IPS-NIHi7 (cell line): ENCODE results near the gene ZSWIM5.
"Not testable (repeated sequence)": the region's sequence is repeated elsewhere in the genome, so short reads cannot be mapped to it uniquely, and the experiment has no call there.

ENCODE experiments used
- DNase-seq: peaks from one replicate; pipeline ENCODE4 v3.0.0; 2012; ENCODE audit warnings: mixed read lengths; ENCODE audit errors: extremely low spot score

The ZSWIM5 gene

DNA sequence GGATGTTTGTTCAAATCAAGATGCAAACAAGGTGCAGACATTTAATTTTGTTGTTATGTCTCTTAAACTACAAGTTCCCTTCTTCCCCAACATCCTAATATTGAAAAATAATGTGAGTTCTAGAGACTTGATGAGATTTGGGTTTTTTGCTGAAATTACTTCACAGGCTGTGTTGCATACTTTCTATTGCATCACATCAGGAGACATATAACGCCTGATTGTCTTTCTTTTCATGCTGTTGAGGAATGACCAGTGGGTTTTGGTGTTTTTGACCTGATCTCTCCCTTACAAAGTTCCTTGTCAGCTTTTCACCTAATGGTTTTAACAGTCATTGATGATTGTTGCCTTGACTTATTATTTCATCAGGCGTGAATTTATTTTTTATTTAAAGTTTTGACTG, 111.0 kb downstream of the ZSWIM5 start:
- no peak for DNase-seq

DNA sequence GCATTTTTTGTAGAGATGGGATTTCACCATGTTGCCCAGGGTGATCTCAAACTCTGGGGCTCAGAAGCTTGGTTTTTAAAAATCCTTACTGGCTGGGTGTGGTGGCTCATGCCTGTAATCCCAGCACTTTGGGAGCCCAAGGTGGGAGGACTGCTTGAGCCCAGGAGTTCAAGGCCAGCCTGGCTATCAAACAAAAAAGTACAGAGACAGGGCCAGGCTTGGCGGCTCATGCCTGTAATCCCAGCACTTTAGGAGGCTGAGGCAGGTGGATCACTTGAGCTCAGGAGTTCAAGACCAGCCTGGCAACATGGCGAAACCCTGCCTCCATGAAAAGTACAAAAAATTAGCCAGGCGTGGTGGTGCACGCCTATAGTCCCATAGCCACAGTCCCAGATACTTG, 112.0 kb downstream of the ZSWIM5 start:
- DNase-seq: not testable (repeated sequence)

DNA sequence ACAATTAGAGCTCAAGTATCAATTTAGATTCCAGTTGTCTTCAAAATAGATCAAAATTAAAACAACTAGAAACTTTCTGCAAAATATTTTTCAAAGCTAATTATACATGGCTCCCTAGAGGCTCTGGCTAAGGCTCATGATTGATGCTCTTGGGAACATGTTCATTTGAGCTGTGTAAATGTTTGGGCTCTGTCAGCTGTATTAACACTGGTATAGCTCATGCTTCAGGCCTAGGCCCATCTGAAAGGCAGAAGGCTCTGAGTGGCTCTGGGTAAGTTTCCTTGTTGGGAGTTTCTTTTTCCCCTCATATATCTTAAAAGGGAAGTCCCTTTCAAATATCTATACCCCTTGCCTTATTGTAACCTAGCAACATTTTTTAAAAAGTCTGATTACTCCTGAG, 113.1 kb downstream of the ZSWIM5 start:
- no peak for DNase-seq

DNA sequence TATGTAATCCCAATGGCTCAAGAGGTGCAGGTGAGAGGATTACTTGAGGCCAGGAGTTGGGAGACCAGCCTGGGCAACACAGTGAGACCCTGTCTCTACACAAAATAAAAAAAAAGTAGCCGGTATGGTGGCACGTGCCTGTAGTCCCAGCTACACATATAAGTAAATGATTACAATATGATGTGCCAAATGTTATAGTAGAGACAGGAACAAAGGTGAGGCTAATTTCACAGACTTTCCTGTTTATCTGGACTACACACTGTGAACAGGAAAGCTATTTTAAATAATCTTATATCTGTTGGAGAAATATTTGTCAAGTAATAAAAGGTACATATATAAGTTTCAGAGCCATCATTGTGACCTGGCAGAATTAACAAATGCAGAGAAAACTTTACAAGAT, 116.7 kb downstream of the ZSWIM5 start:
- no peak for DNase-seq

DNA sequence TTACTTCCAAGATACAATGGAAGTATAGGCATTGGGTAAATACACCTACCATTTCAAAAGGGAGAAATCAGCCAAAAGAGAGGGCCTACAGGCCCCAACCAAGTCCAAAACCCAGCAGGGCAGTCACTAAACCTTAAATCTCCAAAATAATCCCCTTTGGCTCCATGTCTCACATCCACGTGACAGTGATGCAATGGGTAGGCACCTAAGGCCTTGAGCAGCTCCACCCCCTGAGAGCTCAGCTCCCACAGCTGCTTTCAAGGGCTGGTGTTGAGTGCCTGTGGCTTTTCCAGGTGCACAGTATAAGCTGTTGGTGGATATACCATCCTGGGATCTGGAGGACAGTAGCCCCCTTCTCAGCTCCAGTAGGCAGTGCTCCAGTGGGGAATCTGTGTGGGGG, 121.8 kb downstream of the ZSWIM5 start:
- no peak for DNase-seq

DNA sequence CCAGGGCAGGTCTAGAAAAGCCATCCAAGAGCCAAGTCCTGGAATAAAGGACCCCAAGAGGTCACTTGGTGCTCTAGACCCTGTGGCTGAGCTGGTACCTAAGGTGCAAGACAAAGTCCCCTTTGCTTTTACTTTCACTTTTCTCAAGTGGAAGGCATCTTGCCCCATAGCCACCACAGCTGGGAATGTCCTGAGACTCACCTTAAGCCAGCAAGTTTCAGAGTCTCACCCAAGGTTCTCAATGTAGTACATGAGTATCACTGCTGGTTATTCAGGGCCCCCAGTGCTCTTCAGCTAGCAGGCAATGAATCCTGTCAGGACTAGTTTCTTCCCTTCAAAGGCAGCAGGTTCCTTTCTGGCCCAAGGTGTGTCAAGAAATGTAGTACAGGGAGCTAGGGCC, 126.9 kb downstream of the ZSWIM5 start:
- DNase-seq: no peak

DNA sequence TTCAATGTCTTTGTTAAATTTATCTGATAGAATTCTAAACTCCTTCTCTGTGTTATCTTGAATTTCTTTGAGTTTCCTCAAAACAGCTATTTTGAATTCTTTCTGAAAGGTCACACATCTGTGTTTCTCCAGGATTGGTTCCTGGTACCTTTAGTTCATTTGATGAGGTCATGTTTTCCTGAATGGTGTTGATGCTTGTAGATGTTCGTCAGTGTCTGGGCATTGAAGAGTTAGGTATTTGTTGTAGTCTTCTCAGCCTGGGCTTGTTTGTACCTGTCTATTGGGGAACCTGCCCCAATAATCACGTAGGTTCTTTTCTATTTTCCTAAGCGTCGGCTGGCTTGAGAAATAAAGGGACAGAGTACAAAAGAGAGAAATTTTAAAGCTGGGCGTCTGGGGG, 129.4 kb downstream of the ZSWIM5 start:
- DNase-seq: not testable (repeated sequence)

DNA sequence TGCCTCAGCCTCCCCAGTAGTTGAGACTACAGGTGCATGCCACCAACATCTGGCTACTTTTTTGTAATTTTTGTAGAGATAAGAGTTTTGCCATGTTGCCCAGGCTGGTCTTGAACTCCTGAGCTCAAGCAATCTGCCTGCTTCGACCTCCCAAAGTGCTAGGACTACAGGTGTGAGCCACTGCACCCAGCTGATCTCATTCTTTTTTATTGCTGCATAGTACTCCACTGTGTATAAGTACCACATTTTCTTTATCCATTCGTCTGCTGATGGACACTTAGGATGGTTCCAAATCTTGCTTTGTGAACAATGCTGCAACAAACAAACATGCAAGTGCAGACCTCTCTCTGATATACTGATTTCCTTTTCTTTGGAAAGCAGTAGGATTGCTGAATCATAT, 134.8 kb downstream of the ZSWIM5 start:
- no peak for DNase-seq

DNA sequence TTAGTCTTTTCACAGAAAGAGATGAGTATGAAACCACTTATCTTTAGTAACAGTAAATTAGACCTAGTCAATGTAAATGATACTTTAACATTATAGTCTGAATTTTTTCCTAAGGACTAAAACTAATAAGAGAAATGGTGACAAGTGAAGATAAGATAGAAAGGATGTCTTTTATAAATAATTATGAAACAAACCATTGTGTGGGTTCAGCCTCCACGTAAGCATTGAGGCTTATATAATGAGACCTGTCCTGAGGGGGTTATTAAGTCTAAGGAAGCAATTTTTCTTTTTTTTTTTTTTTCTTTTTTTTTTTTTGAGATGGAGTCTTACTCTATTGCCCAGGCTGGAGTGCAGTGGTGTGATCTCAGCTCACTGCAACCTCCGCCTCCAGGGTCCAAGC, 138.6 kb downstream of the ZSWIM5 start:
- no peak for DNase-seq

DNA sequence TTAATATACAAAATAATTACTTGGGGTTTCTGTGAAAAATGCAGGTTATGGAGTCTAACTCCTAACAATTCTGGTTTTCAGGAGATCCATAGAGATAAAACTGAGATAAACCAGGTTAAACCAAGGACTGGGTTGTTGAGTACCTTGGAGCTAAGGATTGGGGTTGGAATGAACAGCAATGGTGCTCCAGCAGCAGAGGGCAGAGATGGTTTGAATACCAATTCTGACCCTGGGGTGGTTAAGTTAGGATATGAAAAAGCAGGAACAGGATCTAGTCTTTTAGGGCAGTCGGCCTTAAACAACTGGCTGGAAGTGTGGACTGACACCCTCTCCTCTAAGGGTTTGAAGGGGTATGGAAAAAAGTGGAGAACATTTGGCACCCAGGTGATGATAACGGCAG, 141.3 kb downstream of the ZSWIM5 start:
- no peak for DNase-seq

DNA sequence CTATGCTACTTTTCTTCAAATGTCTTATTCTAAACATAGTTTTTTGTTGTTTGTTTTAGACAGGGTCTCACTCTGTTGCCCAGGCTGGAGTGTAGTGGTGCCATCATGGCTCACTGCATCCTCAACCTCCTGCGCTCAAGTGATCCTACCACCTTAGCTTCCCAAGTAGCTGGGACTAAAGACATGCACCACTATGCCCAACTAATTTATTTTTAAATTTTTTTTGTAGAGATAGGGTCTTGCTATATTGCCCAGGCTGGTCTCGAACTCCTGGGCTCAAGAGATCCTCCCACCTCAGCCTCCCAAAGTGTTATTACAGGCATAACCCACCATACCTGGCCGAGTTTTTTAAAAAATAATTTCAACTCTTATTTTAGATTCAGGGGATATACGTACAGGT, 143.9 kb downstream of the ZSWIM5 start:
- DNase-seq: not testable (repeated sequence)

DNA sequence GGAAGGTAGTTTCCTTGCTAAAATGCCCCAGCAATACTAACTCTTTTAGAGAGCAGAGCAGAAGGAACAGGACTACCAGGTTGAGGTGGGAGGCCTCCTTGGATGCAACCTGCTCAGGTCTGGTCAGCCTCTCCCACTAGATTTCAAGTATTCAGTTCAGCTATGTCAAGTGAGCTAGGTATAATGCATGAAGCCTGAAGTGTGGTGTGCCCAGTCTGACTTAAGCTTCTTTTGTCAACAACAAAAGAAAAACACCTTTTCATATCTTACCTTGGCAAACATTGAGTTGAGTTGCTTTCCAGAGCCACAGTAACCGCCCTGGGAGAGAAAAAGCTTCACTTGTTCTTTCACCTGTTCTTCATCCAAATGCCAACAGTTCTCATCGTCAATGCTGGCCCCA, 146.6 kb downstream of the ZSWIM5 start:
- DNase-seq: no peak

DNA sequence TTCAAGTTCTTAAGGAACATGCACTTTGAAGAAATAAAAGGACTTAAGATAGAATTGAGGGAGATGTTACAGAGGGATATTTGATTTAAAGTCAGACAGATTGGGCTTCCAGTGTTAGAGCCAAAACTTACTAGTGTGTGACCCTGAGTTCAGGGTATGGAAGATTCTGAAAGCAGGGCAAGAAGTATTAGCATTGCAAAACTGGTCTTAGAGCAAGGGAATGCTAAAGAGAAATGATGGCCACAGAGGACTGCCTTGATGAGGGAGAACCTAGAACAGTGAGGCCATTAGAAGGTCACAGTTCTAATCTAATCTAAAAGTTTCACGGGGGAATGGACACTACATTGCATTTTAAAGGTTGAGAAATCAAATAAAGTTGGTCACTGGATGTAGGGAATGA, 148.9 kb downstream of the ZSWIM5 start:
- no peak for DNase-seq

DNA sequence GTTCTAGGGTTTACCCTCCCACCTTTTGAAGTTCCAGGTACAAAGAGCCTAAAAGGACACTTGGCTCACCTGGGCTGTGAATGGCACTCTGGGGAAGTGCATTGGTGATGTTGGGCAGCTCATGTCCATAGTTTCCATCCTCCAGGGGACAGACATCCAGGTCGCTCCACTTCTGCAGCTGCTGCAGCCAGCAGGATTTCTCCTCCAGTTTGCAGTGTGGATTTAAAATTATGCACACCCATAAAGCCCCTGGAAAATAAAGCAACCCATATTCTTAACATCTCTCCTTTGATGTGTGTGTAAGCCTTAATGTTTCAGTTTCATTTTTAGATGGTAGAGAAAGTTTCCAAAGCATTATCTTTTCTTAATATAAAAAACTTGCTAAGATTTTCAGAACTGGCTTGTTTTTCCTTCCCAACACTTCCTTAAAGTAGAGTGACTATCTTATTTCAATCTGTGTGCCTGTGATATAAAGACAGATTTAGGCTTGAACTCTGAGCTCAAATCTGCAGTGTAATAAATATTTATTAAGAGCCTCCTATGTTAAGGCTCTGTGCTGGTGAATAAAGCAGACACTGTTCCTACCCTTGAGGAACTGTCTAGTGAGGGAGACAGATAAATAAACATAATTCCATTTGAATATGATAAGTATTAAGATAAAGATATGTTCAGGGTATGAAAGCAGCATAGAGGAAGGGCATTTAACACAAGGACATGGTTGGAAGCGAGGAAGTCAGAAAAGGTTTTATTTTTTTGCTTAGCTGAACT, 155.2 kb downstream of the ZSWIM5 start:
- DNase-seq: no peak

DNA sequence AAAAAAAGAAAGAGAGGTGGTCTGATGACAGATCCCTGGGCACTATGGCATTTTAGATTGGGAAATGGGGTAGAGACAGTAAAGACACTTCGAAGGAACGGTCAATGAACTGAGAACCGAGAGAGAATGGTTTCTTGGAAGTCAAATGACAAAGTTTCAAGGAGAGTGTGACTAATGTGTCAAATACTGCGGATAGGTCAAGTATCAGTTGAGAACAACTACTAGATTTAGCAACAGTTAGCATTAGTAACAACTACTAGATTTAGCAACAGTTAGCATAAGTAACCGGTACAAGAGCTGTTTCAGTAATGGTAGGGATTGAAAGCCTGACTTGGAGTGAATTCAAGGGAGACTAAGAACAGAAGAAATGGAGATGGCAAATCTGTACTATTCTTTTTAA, 159.4 kb downstream of the ZSWIM5 start:
- no peak for DNase-seq

DNA sequence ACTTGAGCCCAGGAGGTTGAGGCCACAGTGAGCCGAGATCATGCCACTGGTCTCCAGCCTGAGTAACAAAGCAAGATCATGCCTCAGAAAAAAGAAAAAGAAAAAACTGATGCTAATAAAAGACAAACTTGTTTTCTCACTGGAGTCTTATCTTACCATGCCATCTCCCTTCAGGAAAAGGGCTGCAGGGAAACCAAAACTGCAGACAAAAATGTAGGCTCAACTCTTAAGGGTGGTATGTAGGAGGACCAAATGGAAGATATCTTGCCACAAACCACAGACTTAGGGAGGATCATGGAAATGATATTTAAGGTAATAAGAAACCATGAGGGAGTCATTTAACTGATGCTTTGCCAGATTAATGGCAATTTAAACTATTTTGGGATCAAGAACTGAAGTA, 161.5 kb downstream of the ZSWIM5 start:
- no peak for DNase-seq

DNA sequence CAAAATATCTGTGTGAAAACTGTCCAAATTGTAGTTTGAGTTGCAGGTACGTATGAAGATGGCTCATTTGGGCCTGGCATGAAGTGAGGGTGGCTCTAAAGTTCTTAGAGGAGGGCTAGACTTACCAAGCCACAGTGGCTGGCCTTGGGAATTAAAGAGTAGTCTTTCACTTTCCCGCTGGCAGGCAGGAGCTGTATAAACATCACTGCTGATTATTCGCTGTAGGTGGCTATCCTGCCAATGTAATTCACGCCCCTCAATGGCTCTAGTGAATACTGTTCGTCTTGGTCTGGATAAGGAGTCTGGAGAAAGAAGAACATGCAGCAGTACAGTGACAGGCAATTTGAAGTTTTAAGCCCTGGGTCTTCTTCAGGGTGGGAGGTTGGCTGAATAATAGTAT, 163.3 kb downstream of the ZSWIM5 start:
- no peak for DNase-seq

DNA sequence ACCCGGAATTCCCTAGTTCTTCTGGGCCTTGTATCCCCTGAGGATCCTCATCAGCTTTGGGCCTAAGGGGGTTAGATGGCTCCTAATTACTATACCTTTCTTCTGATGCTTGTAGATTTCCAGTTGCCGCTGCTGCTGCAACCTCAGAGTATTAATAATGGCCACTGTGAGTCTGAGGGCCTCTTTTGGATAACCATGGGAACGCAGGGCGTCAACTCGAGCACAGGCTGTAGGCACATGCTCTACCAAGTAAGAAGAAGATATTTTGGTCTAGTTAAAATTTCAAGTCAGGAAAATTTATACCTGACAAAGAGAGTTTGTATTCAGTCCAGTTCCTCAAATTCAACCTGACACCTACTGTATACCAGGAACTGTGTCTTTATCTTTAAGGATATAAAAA, 166.1 kb downstream of the ZSWIM5 start:
- DNase-seq: no peak

DNA sequence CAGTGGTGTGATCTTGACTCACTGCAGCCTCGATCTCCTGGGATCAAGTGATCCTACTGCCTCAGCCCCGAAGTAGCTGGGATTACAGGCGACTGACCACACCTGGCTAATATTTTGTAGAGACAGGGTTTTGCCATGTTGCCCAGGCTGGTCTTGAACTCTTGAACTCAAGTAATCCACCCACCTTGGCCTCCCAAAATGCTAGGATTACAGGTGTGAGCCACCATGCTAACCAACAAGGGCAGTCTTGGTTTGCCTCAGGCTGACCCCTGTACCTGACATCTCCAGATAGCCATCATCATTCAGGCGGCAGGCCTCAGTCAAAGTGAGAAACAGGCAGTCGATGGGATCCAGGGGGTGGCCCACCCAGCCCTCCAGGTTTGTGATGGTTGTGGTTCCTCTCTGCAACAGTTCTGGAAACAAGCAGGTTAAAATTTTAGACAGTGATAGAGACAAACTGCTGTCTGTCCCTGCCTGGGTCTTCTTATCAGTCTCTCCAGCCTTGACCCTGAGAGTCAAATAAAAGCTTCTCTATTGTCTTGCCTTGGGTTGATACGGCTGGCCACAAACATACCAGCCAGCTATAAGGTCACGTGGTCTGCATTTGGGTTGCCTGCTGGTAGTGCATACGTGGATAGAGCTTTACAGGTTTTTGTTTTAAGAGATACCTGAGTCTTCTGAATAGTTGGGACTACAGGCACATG, 167.6 kb downstream of the ZSWIM5 start:
- no peak for DNase-seq

DNA sequence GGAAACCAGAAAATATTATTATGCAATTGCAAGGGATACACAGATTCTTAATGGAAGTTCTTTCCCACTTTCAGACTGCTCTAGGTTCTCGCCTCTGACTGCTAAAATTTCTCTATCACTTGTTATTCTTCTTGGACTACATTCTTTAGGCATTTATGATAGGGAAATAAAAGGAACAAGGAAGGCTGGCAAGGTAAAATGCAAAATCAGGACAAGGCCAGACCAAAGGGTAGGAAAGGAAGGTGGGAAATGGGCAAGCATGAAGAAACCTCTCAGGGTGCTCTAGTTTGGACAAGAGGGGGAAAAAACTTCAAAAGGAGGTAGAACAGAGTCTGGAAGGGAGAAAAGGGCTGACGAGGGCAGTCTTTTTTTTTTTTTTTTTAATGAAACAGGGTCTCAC, 168.2 kb downstream of the ZSWIM5 start:
- no peak for DNase-seq

DNA sequence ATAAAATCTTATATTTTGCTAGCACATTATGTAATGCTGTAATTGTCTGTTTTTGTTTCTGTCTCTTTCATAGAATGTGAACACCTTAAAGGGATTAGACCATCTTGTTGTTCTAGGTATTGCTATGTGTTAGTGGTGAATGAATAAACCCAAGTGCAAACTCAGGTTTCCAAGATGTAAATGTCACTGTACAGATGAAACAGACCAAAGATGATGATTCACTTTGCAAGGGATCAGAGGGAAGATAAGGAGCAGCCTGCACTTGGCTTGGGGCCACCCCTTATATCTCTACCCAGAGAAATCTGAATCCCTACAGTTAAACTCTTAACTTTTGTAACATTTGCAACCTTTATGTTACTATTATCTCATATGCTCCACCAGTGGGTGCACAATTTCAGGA, 168.9 kb downstream of the ZSWIM5 start:
- no peak for DNase-seq

DNA sequence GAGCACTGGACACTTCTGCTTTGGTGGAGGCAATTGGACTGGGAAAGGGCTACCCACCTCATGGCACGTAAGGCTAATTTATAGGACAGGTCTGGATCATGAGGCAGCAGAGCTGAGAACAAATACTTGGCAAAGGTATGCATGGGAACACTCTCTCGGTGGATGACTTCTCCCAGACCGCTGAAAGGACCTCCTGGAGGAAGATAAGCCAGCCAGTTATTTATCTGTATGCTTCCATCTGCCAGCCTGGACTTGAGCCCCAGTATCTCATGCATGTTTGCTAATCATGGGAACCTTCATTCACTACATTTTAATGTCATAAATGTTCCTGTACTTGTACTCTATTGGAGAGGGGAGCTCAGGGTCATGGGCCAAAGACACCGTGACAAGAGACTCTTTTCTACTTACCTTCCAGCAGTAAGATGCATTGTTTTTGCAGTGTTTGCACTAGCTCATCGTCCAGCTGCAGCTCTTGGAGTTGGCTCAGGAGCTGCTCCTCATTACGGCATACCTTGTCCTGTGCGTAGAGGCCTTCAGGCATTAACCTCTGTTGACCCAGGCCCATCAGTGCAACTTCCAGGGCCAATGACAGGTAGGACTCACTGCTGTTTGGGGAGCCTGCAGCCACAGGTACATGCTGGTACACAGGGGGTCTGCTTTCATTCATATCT, 170.6 kb downstream of the ZSWIM5 start:
- DNase-seq: no peak

DNA sequence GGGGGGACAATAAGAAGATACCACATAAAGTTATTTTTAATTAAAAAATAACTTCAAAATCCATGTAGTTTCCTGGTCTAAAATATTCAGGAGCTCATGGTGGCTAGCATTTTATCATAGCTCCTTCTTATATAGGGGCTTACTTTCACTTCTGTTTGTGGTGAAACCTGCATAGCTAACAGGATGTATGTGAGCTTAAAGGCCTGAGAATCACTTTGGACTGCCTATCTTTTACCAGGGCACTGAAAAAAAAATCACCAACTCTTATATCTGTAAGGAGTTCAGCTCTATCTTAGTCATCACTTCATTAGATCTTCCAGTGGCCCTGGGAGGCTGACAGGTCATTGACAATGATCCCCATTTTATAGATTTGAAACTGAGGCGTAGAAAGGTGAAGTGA, 173.0 kb downstream of the ZSWIM5 start:
- DNase-seq: no peak
